Central memory CD8-positive, alpha-beta T cell (primary cell): Measurements from ENCODE around the gene ARL6.
A peak's percentile ranks its signal among the peaks of the same experiment; 100 is the strongest.

Experiments used
- ATAC-seq: fragments of 150-1000 bp; cut with Tn5 transposase; replicated peaks from 2 replicates; pipeline ENCODE4 v1.10.0; 2022; ENCODE audit warnings: mild to moderate bottlenecking, moderate FRiP score, moderate number of reproducible peaks; ENCODE audit not compliant: poor library complexity, severe bottlenecking; ENCODE audit errors: extremely low read depth
- DNase-seq, 2 donors: peaks; one replicate each; pipeline ENCODE4 v3.0.0; 2021; ENCODE audit warnings: low spot score in 2 of 2
- H3K27ac Mint-ChIP-seq: one replicate; pipeline ENCODE4 v1.8.0; 2022; ENCODE audit warnings: low read depth, mild to moderate bottlenecking, moderate library complexity, mixed read lengths
- H3K27me3 Mint-ChIP-seq: one replicate; pipeline ENCODE4 v1.8.0; 2022; ENCODE audit warnings: mixed read lengths
- H3K36me3 Mint-ChIP-seq: one replicate; pipeline ENCODE4 v1.8.0; 2022; ENCODE audit warnings: mild to moderate bottlenecking, moderate library complexity, mixed read lengths; ENCODE audit not compliant: insufficient read depth
- H3K4me1 Mint-ChIP-seq: one replicate; pipeline ENCODE4 v1.8.0; 2022; ENCODE audit warnings: mixed read lengths
- H3K4me3 Mint-ChIP-seq: one replicate; pipeline ENCODE4 v1.8.0; 2022; ENCODE audit warnings: mild to moderate bottlenecking, moderate library complexity, mixed read lengths
- H3K9me3 Mint-ChIP-seq: one replicate; pipeline ENCODE4 v1.8.0; 2022; ENCODE audit warnings: mixed read lengths

Gene ARL6, protein sequence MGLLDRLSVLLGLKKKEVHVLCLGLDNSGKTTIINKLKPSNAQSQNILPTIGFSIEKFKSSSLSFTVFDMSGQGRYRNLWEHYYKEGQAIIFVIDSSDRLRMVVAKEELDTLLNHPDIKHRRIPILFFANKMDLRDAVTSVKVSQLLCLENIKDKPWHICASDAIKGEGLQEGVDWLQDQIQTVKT

DNA sequence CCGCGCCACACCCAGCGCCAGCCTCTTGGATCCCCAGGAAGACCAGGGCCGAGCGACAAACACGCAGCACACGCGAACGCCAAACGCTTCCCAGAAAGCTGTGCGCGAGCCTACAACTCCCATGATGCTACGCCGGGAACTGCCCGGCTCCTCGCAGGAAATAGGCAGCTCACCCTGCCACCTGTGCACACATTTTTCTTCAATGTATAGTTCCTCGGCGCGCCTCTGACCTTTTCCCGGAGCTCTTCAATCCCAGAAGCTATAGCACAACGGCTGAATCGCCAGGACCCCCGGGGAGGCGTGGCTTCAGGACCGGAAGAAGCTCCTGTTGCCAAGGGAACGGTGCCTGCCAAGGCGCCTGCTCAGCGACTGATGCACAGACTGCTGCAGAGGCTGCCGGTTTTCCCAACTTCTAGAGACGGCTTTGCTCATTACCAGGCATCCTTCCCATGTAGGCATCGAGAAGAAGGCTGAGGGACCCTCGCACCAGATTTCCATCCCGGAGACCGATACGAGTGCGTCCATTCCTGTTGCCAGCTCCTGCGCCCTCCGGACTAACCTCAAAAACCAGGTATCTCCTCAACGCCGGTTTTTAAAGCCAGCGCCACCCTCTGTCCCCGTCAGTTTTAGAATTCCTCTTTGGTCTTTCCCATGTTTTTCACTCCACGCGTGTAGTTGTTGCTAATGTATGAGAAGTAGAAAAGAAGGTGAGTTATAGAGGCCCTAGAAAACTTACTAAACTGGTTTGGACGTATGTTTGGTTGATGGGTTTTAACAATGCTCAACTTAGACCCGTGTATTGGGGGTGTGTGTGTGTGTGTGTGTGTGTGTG is at the start of gene ARL6:
Gene ARL6, plus strand, starts transcription at position 352 of the 832 bp plus-strand sequence. CDS start 3,350 bp downstream, outside the sequence.
- Mint-ChIP-seq H3K36me3 (peaks cover 6% of the 10 kb centered on the region), H3K4me3 (peak within 1 kb of the TSS; percentile 98), H3K27ac (peak within 1 kb of the TSS; percentile 94), H3K9me3 (no peaks in the 10 kb centered on the region), H3K4me1 (peaks cover 23% of the 10 kb centered on the region), H3K27me3 (no peaks in the 10 kb centered on the region)
- ATAC-seq (peak; percentile 86), DNase-seq (peak; percentile 48 to 53)

DNA sequence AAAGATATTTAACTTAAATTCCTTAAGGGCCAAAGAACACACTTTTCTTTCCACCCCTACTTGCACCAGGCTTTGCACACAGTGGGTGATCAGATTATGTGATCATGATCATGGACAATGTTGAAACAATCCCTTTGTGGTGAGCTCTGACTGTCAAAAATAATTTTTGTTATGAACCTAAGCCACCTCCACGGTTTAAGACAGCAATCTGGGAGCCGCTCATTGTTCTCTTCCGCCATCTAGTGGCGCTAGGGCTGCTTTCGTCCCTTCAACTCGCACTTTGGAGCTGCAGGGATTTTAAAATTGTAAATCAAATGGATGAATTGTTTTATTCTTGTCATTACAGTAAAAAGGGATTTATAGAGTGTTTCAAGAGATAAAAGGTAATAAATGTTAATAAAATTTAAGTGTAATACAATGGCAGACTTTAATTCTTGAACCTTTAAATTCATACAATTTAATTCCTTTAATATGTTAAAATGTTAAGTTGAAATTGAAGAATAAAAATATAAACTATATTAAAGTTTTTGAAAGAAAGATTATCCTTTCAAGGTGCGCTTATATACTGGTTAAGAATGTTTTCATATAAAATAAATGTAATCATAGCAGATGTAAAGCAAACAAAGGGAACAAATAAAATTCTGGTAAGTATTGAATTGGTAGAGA is 45.3 kb upstream of the ARL6 start:
- ATAC-seq: peak; percentile 79
- Mint-ChIP-seq H3K36me3 (no peaks in the 10 kb centered on the region), H3K27ac (no peak overlapping the region), H3K4me3 (no peak overlapping the region), H3K4me1 (no peaks in the 10 kb centered on the region), H3K27me3 (no peaks in the 10 kb centered on the region), H3K9me3 (no peaks in the 10 kb centered on the region)
- peak; percentile 25 to 27 for DNase-seq

DNA sequence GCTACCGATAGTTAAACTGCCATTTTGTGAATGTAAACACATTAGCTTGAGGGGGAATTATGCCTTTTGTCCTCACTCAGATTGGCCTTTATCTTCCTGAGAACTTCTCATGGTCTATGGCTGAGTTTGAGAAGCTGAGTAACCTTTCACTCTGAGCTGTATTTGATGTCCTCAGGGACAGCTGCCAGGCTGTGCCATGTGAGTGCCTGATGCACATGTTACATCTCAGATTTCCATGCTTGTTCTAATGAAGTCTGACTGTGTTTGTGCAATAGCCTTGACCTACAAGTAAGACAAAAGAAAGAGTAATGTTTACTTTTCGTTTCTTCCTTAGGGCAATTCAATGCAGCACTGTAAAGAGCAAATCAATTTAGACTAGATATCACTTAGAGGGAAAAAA is 44.1 kb upstream of the ARL6 start:
- DNase-seq (no peak), ATAC-seq (no peak)
- H3K36me3 Mint-ChIP-seq: no peaks in the 10 kb centered on the region
- no peak overlapping the region for H3K4me3 Mint-ChIP-seq
- no peaks in the 10 kb centered on the region for H3K9me3 Mint-ChIP-seq
- H3K4me1 Mint-ChIP-seq: no peaks in the 10 kb centered on the region
- H3K27ac Mint-ChIP-seq: no peak overlapping the region
- H3K27me3 Mint-ChIP-seq: peaks cover 7% of the 10 kb centered on the region

DNA sequence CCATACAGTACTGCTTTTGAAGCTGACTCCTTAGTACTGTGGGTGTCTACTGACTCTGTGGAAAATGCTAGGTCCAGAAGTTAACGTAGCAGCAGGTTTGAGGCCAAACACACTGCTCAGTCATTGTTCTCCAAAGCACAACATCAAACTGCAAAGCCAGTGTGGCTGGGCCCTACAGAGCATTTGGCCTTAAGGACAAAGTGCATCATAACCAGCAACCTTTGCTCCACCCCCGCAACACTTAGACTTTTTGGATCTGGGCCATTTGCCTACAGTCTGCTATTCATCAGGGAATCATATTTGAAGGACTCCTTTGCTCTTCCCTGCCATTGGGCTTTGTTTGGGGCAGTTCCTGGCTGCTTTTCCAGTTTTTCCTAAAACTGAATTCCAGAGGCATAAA is 43.1 kb upstream of the ARL6 start:
- H3K4me1 Mint-ChIP-seq: no peaks in the 10 kb centered on the region
- H3K27me3 Mint-ChIP-seq: peaks cover 11% of the 10 kb centered on the region
- H3K9me3 Mint-ChIP-seq: no peaks in the 10 kb centered on the region
- no peak for DNase-seq
- no peak overlapping the region for H3K27ac Mint-ChIP-seq
- H3K36me3 Mint-ChIP-seq: no peaks in the 10 kb centered on the region
- ATAC-seq: no peak
- no peak overlapping the region for H3K4me3 Mint-ChIP-seq

DNA sequence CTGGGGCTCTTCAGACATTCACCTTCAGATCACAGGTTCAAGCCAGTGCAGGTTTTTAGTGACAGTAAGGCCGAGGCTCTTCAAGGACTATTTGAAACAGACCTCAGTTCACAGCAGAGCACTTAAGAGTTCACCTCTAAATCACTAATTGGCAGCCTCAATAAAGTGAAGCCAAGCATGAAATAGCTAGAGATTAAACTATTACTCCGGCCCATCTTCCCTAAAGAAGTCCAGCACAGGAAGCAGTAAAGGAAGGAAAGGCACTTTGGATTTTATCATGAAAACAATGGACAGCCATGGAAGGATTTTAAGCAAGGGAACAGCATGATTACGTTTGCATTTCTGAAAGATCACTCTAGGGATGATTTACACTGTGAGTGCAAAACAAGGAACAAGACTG is 27.6 kb upstream of the ARL6 start:
- no peak overlapping the region for H3K4me3 Mint-ChIP-seq
- H3K27me3 Mint-ChIP-seq: peaks cover 25% of the 10 kb centered on the region
- ATAC-seq: no peak
- peaks cover 1% of the 10 kb centered on the region for H3K36me3 Mint-ChIP-seq
- no peak overlapping the region for H3K27ac Mint-ChIP-seq
- H3K4me1 Mint-ChIP-seq: no peaks in the 10 kb centered on the region
- H3K9me3 Mint-ChIP-seq: no peaks in the 10 kb centered on the region
- no peak for DNase-seq

DNA sequence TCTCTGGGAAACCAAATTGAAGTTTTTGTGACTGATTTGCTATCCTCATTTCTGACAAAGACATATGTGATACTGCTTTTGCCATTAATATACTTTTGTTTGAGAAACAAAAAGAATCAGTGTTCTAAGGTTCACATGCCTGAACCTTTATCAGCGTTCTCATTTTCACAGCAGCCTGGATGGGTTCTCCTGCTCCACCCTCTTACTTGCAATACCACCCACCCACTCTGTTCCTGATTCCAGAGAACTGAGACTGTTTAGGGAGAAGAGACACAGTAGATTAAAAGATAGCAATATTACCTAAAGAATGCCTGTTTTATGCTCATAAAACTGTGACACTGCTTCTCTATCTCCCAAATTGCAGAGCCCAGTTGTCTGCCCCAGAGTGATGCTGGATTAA is 25.8 kb upstream of the ARL6 start:
- DNase-seq (no peak), ATAC-seq (no peak)
- Mint-ChIP-seq H3K4me1 (no peaks in the 10 kb centered on the region), H3K36me3 (peaks cover 1% of the 10 kb centered on the region), H3K9me3 (no peaks in the 10 kb centered on the region), H3K4me3 (no peak overlapping the region), H3K27ac (no peak overlapping the region), H3K27me3 (peaks cover 25% of the 10 kb centered on the region)

DNA sequence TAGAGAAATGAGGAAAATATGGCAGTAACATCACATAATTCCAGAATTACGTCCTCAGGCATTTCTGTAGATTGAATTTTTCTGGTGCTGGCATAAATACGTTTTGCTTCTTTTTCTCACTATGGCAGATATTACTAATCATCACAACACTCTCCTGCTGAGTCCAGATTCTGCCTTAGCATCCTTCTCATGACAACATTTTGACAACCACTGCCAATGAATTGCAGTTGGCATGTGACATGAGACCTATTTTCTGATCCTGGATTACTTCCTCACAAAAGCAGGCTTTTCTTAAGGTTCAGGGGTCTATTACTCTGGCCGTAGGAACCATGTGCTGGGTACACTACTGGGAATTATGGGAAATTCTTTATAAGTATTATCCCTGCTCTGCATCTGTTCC is 22.5 kb upstream of the ARL6 start:
- no peak for ATAC-seq
- H3K27ac Mint-ChIP-seq: no peak overlapping the region
- peaks cover 19% of the 10 kb centered on the region for H3K27me3 Mint-ChIP-seq
- no peak for DNase-seq
- H3K9me3 Mint-ChIP-seq: no peaks in the 10 kb centered on the region
- peaks cover 1% of the 10 kb centered on the region for H3K36me3 Mint-ChIP-seq
- H3K4me3 Mint-ChIP-seq: no peak overlapping the region
- no peaks in the 10 kb centered on the region for H3K4me1 Mint-ChIP-seq

DNA sequence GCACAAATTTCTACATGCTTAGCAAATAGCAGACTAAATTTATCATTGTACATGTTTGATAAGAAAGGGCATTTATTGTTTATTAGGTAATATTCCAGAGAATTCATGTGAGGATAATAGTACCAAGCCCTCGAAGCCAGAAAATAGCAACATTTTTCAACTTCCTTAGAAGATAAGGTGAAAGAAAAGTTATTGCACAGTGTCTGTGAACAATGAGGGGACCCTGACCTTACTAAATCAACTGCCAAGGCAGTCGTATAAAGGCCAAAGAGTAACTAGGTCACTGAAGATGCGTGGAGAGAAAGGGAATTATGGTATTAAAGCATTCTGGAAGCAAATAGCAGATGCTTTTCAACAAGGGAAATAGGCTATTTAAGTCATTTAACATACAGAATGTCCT is 20.3 kb upstream of the ARL6 start:
- H3K27me3 Mint-ChIP-seq: peaks cover 23% of the 10 kb centered on the region
- no peak for ATAC-seq
- no peak overlapping the region for H3K27ac Mint-ChIP-seq
- H3K4me3 Mint-ChIP-seq: no peak overlapping the region
- peaks cover 1% of the 10 kb centered on the region for H3K36me3 Mint-ChIP-seq
- H3K9me3 Mint-ChIP-seq: no peaks in the 10 kb centered on the region
- DNase-seq: no peak
- H3K4me1 Mint-ChIP-seq: no peaks in the 10 kb centered on the region

DNA sequence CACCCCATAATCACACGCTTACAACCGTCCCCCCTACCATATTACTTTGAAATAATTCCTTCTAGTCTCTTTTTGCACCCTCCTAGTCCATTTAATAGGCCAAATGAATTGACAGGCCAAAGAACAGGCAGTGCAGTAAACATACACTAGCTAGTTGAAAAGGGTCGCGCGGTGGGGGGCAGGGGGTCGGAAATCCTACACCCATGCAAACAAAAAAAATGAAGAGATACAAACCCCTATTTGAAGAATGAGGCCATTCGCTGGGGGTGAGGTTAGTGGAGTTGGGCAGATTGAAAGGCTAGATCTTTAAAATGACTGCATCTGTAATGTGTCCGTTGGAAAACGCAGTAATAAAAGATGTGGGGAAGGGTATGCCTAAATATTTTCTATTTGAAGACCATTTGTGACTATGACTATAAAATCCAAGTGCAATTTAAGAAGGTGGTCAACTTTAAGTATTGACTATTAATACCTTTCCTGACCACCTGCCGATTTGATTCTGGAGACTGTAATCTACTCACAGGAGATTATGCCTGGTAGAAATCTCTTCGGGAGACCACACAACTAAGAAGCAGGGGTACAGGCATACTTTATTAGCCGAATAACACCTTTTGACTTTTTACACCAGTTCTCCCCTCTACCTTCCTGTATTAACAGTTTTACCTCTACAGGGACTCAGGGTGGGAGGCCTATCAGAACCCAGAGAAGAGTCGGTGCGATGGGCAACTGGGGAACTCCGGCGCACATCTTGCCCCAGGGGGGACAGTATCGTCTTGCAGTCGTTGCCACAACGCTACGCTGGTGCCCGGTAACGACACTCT is 762 bp upstream of the ARL6 start:
- Mint-ChIP-seq H3K36me3 (peaks cover 6% of the 10 kb centered on the region), H3K4me3 (peak overlapping the region; percentile 98), H3K27ac (peak overlapping the region; percentile 94), H3K27me3 (no peaks in the 10 kb centered on the region), H3K9me3 (no peaks in the 10 kb centered on the region), H3K4me1 (peaks cover 23% of the 10 kb centered on the region)
- no peak for DNase-seq
- ATAC-seq: peak; percentile 38

DNA sequence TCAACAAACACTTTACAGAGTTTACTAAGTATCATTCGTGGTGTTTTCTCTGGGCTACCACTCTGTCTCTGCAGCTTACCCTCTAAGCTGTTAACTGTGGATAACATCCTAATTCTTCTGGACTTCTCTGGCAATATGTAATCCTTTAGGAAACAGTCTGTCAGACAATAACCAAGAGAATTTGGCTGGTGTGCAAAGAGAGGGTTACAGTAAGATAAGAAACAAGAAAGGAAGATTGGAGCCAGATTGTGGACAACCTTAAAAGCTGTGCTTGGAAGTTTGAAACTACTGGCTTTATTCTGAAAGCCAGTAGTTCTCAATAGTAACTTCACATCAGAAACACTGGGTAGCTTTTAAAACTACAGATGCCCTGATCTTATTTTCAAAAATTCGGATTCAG is 778 bp downstream of the ARL6 start:
- Mint-ChIP-seq H3K27ac (peak overlapping the region; percentile 94), H3K9me3 (no peaks in the 10 kb centered on the region)

DNA sequence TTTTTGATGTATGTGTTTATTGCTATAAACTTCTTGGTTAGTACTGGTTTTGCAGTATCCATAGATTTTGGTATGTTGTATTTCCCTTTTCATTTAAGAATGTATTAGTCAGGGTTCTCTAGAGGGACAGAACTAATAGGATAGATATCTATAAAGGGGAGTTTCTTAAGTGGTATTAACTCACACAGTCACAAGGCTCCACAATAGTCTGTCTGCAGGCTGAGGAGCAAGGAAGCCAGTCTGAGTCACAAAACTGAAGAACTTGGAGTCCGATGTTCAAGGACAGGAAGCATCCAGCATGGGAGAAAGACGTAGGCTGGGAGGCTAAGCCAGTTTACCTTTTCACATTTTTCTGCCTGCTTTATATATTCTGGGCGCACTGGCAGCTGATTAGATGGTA is 8.4 kb downstream of the ARL6 start:
- no peaks in the 10 kb centered on the region for H3K36me3 Mint-ChIP-seq
- DNase-seq: no peak
- ATAC-seq: no peak
- H3K9me3 Mint-ChIP-seq: no peaks in the 10 kb centered on the region
- H3K4me3 Mint-ChIP-seq: no peak overlapping the region
- peaks cover 9% of the 10 kb centered on the region for H3K4me1 Mint-ChIP-seq
- no peaks in the 10 kb centered on the region for H3K27me3 Mint-ChIP-seq
- no peak overlapping the region for H3K27ac Mint-ChIP-seq

More for the DNA sequence above, 778 bp downstream of the ARL6 start:
- DNase-seq: no peak
- no peaks in the 10 kb centered on the region for H3K27me3 Mint-ChIP-seq
- H3K4me3 Mint-ChIP-seq: peak overlapping the region; percentile 98
- no peak for ATAC-seq
- peaks cover 25% of the 10 kb centered on the region for H3K4me1 Mint-ChIP-seq
- peaks cover 6% of the 10 kb centered on the region for H3K36me3 Mint-ChIP-seq

DNA sequence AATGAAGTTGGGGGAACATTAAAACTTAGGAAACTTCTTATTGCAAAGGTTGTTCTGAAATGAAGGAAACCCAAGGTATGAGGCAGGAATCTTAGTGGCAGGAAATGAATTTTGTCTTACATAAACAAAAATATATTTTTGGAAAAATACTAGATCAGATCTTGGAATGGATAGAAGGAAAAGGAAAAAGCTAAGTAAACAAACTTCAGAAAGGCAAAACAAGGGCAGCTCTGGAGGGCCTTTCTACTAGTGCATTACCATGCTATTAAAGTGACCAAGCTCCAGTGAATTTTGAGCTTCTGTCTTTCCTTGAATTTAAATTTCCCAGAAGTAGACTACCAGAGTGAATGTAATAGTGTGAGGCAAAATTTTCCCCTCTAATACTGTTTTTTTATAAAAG is 13.6 kb downstream of the ARL6 start:
- no peaks in the 10 kb centered on the region for H3K36me3 Mint-ChIP-seq
- H3K27me3 Mint-ChIP-seq: no peaks in the 10 kb centered on the region
- no peak for ATAC-seq
- no peaks in the 10 kb centered on the region for H3K4me1 Mint-ChIP-seq
- H3K27ac Mint-ChIP-seq: no peak overlapping the region
- H3K9me3 Mint-ChIP-seq: no peaks in the 10 kb centered on the region
- no peak overlapping the region for H3K4me3 Mint-ChIP-seq
- no peak for DNase-seq
